ENCODE measurements around the gene MMP15.
"Not testable (repeated sequence)": the region's sequence is repeated elsewhere in the genome, so short reads cannot be mapped to it uniquely, and the experiment has no call there.

The MMP15 gene

GRCh38 chr16:58086381-58087208 is 61.0 kb downstream of the MMP15 start:
- no peak for DNase-seq (ENCODE audit: low read depth, low spot score)

GRCh38 chr16:58087209-58087913 is 61.8 kb downstream of the MMP15 start:
- DNase-seq (ENCODE audit: low read depth, low spot score), result no peak

GRCh38 chr16:58088091-58088490 is 62.5 kb downstream of the MMP15 start:
- DNase-seq (ENCODE audit: low read depth, low spot score), result no peak

- DNase-seq (ENCODE audit: low read depth, low spot score), result not testable (repeated sequence)
These were observed 64.8 kb downstream of the MMP15 start for GRCh38 chr16:58090396-58090795.

GRCh38 chr16:58094026-58094425 is 68.5 kb downstream of the MMP15 start:
- no peak for DNase-seq (ENCODE audit: low read depth, low spot score)

GRCh38 chr16:58094791-58095574 is 69.4 kb downstream of the MMP15 start:
- DNase-seq (ENCODE audit: low read depth, low spot score), result no peak

- not testable (repeated sequence) for DNase-seq (ENCODE audit: low read depth, low spot score)
These were observed 70.0 kb downstream of the MMP15 start for GRCh38 chr16:58095575-58095960.

GRCh38 chr16:58096249-58096648 is 70.7 kb downstream of the MMP15 start:
- no peak for DNase-seq (ENCODE audit: low read depth, low spot score)
